Neural progenitor cell (in vitro differentiated cells): ENCODE measurements around the gene MEGF9.

Source experiments
- CTCF ChIP-seq: fragments of 200-600 bp; sonication (generic); IDR thresholded peaks from 2 replicates; pipeline ENCODE4 v1.5.1; 2017; ENCODE audit warnings: antibody characterized with exemption, mild to moderate bottlenecking
- EZH2 ChIP-seq: fragments of 200-600 bp; sonication (generic); IDR thresholded peaks from 2 replicates; pipeline ENCODE4 v1.6.1; 2017; ENCODE audit warnings: antibody characterized with exemption, mild to moderate bottlenecking, moderate library complexity
- EZH2phosphoT487 ChIP-seq: fragments of 200-600 bp; sonication (generic); IDR thresholded peaks from 2 replicates; pipeline ENCODE4 v1.6.1; 2017; ENCODE audit warnings: antibody characterized with exemption

GRCh38 chr9:120741701-120742100 lies 27.4 kb upstream of the MEGF9 start:
- no peak for TF ChIP-seq CTCF
- TF ChIP-seq EZH2 = no peak
- no peak for TF ChIP-seq EZH2phosphoT487
